Measurements from ENCODE around the gene EYA2.

The EYA2 gene

GRCh38 chr20:47161411-47161810, 266.8 kb downstream of the EYA2 start:
- H4K8ac ChIP-seq (ENCODE audit: low read depth, low read length), result no peak overlapping the region
- no peak overlapping the region for H2BK5ac ChIP-seq (ENCODE audit: low read length)
- DNase-seq (ENCODE audit: low spot score), result no peak
- no peak overlapping the region for H2BK12ac ChIP-seq (ENCODE audit: low read length)
- H3K36me3 ChIP-seq (replicated peaks in 1 of 2; ENCODE audit: control insufficient read depth in 2 of 2, insufficient read depth in 2 of 2, low read length in 2 of 2), result no peaks in the 10 kb centered on the region
- no peak overlapping the region for H2BK120ac ChIP-seq (ENCODE audit: low read depth, low read length)
- peaks cover 0 to 7% (median 0%) of the 10 kb centered on the region in 3 experiments for H3K27me3 ChIP-seq (ENCODE audit: control insufficient read depth in 3 of 3, insufficient read depth in 3 of 3, low read depth in 1 of 3, low read length in 3 of 3)
- no peak overlapping the region for H3K18ac ChIP-seq (ENCODE audit: low read length)
- H2AK5ac ChIP-seq (ENCODE audit: low read depth, low read length), result peak overlapping the region; percentile 30
- no peak overlapping the region for H2AFZ ChIP-seq (ENCODE audit: low read length)
- H3K4me1 ChIP-seq (ENCODE audit: control insufficient read depth in 2 of 2, insufficient read depth in 1 of 2, low read depth in 1 of 2, low read length in 2 of 2), result no peaks in the 10 kb centered on the region
- WGBS, 2 donors (ENCODE audit: extremely low coverage in 2 of 2, insufficient read length in 2 of 2, insufficient replicate concordance in 1 of 2), result no CpG with 5 or more reads among the region's 10 CpGs
- no peak overlapping the region for H3K27ac ChIP-seq (replicated peaks; ENCODE audit: low read length)
- peaks cover 0 to 3% of the 10 kb centered on the region in 2 donors for H3K9me3 ChIP-seq (replicated peaks in 1 of 2; ENCODE audit: control insufficient read depth in 2 of 2, insufficient read depth in 1 of 2, low read depth in 1 of 2, low read length in 2 of 2)
- no peak overlapping the region for H3K14ac ChIP-seq (ENCODE audit: low read length)
- no peak overlapping the region for H4K91ac ChIP-seq (ENCODE audit: low read depth, low read length, poor library complexity)
- no peak overlapping the region for H3K4ac ChIP-seq (ENCODE audit: low read length)
- no peak overlapping the region for H2BK15ac ChIP-seq (ENCODE audit: low read length)
- no peak overlapping the region for H3K23ac ChIP-seq (ENCODE audit: low read depth, low read length, poor library complexity)
- no peak overlapping the region for H3K4me3 ChIP-seq (ENCODE audit: low read length in 2 of 2)
- H3K79me1 ChIP-seq (ENCODE audit: low read depth, low read length), result no peaks in the 10 kb centered on the region
- no peak overlapping the region for H3K9ac ChIP-seq (ENCODE audit: low read depth, low read length, poor library complexity)
- no peak overlapping the region for H3K4me2 ChIP-seq (ENCODE audit: insufficient read depth, low read length, poor library complexity, severe bottlenecking)

- Histone ChIP-seq H3K4me3 (ENCODE audit: low read length in 2 of 2) (no peak overlapping the region), H3K4ac (ENCODE audit: low read length) (no peak overlapping the region), H3K18ac (ENCODE audit: low read length) (peak overlapping the region; percentile 9), H3K4me2 (ENCODE audit: insufficient read depth, low read length, poor library complexity, severe bottlenecking) (no peak overlapping the region), H2AFZ (ENCODE audit: low read length) (no peak overlapping the region), H3K4me1 (ENCODE audit: control insufficient read depth in 2 of 2, insufficient read depth in 1 of 2, low read depth in 1 of 2, low read length in 2 of 2) (no peaks in the 10 kb centered on the region), H2BK15ac (ENCODE audit: low read length) (no peak overlapping the region), H3K23ac (ENCODE audit: low read depth, low read length, poor library complexity) (peak overlapping the region; percentile 30), H2BK5ac (ENCODE audit: low read length) (peak overlapping the region; percentile 45), H4K8ac (ENCODE audit: low read depth, low read length) (no peak overlapping the region), H2BK120ac (ENCODE audit: low read depth, low read length) (no peak overlapping the region), H3K27ac (replicated peaks; ENCODE audit: low read length) (no peak overlapping the region), H3K79me1 (ENCODE audit: low read depth, low read length) (no peaks in the 10 kb centered on the region), H3K9ac (ENCODE audit: low read depth, low read length, poor library complexity) (no peak overlapping the region), H3K14ac (ENCODE audit: low read length) (no peak overlapping the region), H3K36me3 (replicated peaks in 1 of 2; ENCODE audit: control insufficient read depth in 2 of 2, insufficient read depth in 2 of 2, low read length in 2 of 2) (no peaks in the 10 kb centered on the region), H2AK5ac (ENCODE audit: low read depth, low read length) (peak overlapping the region; percentile 33), H3K27me3 (ENCODE audit: control insufficient read depth in 3 of 3, insufficient read depth in 3 of 3, low read depth in 1 of 3, low read length in 3 of 3) (peaks cover 0 to 7% (median 0%) of the 10 kb centered on the region in 3 experiments), H4K91ac (ENCODE audit: low read depth, low read length, poor library complexity) (no peak overlapping the region), H2BK12ac (ENCODE audit: low read length) (no peak overlapping the region), H3K9me3 (replicated peaks in 1 of 2; ENCODE audit: control insufficient read depth in 2 of 2, insufficient read depth in 1 of 2, low read depth in 1 of 2, low read length in 2 of 2) (peaks cover 0 to 3% of the 10 kb centered on the region in 2 donors)
- no CpG with 5 or more reads among the region's 13 CpGs for WGBS, 2 donors (ENCODE audit: extremely low coverage in 2 of 2, insufficient read length in 2 of 2, insufficient replicate concordance in 1 of 2)
- DNase-seq (ENCODE audit: low spot score), result no peak
Observed at GRCh38 chr20:47164140-47164539, 269.5 kb downstream of the EYA2 start.

GRCh38 chr20:47165376-47165865, 270.8 kb downstream of the EYA2 start:
- Histone ChIP-seq H3K4me1 (ENCODE audit: control insufficient read depth in 2 of 2, insufficient read depth in 1 of 2, low read depth in 1 of 2, low read length in 2 of 2) (no peaks in the 10 kb centered on the region), H3K9ac (ENCODE audit: low read depth, low read length, poor library complexity) (no peak overlapping the region), H4K8ac (ENCODE audit: low read depth, low read length) (no peak overlapping the region), H2AFZ (ENCODE audit: low read length) (no peak overlapping the region), H3K79me1 (ENCODE audit: low read depth, low read length) (no peaks in the 10 kb centered on the region), H3K23ac (ENCODE audit: low read depth, low read length, poor library complexity) (no peak overlapping the region), H3K18ac (ENCODE audit: low read length) (no peak overlapping the region), H2BK5ac (ENCODE audit: low read length) (no peak overlapping the region), H2BK12ac (ENCODE audit: low read length) (no peak overlapping the region), H2BK15ac (ENCODE audit: low read length) (no peak overlapping the region), H2BK120ac (ENCODE audit: low read depth, low read length) (no peak overlapping the region), H3K36me3 (replicated peaks in 1 of 2; ENCODE audit: control insufficient read depth in 2 of 2, insufficient read depth in 2 of 2, low read length in 2 of 2) (no peaks in the 10 kb centered on the region), H3K27ac (replicated peaks; ENCODE audit: low read length) (no peak overlapping the region), H3K4ac (ENCODE audit: low read length) (no peak overlapping the region), H3K27me3 (ENCODE audit: control insufficient read depth in 3 of 3, insufficient read depth in 3 of 3, low read depth in 1 of 3, low read length in 3 of 3) (peaks cover 0 to 5% (median 0%) of the 10 kb centered on the region in 3 experiments), H4K91ac (ENCODE audit: low read depth, low read length, poor library complexity) (no peak overlapping the region), H3K9me3 (replicated peaks in 1 of 2; ENCODE audit: control insufficient read depth in 2 of 2, insufficient read depth in 1 of 2, low read depth in 1 of 2, low read length in 2 of 2) (peaks cover 0 to 3% of the 10 kb centered on the region in 2 donors), H3K4me2 (ENCODE audit: insufficient read depth, low read length, poor library complexity, severe bottlenecking) (no peak overlapping the region), H2AK5ac (ENCODE audit: low read depth, low read length) (no peak overlapping the region), H3K4me3 (ENCODE audit: low read length in 2 of 2) (no peak overlapping the region), H3K14ac (ENCODE audit: low read length) (no peak overlapping the region)
- WGBS, 2 donors (ENCODE audit: extremely low coverage in 2 of 2, insufficient read length in 2 of 2, insufficient replicate concordance in 1 of 2), result no CpG with 5 or more reads among the region's 4 CpGs
- DNase-seq (ENCODE audit: low spot score), result no peak

- Histone ChIP-seq H3K14ac (ENCODE audit: low read length) (no peak overlapping the region), H3K18ac (ENCODE audit: low read length) (no peak overlapping the region), H3K9ac (ENCODE audit: low read depth, low read length, poor library complexity) (no peak overlapping the region), H3K4ac (ENCODE audit: low read length) (no peak overlapping the region), H3K27ac (replicated peaks; ENCODE audit: low read length) (no peak overlapping the region), H2BK12ac (ENCODE audit: low read length) (no peak overlapping the region), H3K23ac (ENCODE audit: low read depth, low read length, poor library complexity) (no peak overlapping the region), H3K79me1 (ENCODE audit: low read depth, low read length) (no peaks in the 10 kb centered on the region), H3K9me3 (replicated peaks in 1 of 2; ENCODE audit: control insufficient read depth in 2 of 2, insufficient read depth in 1 of 2, low read depth in 1 of 2, low read length in 2 of 2) (peaks cover 0 to 5% of the 10 kb centered on the region in 2 donors), H3K27me3 (ENCODE audit: control insufficient read depth in 3 of 3, insufficient read depth in 3 of 3, low read depth in 1 of 3, low read length in 3 of 3) (peaks cover 0 to 8% (median 0%) of the 10 kb centered on the region in 3 experiments), H3K4me1 (ENCODE audit: control insufficient read depth in 2 of 2, insufficient read depth in 1 of 2, low read depth in 1 of 2, low read length in 2 of 2) (peaks cover 0 to 5% of the 10 kb centered on the region in 2 donors), H2BK120ac (ENCODE audit: low read depth, low read length) (no peak overlapping the region), H3K4me3 (ENCODE audit: low read length in 2 of 2) (no peak overlapping the region), H4K91ac (ENCODE audit: low read depth, low read length, poor library complexity) (no peak overlapping the region), H3K36me3 (replicated peaks in 1 of 2; ENCODE audit: control insufficient read depth in 2 of 2, insufficient read depth in 2 of 2, low read length in 2 of 2) (no peaks in the 10 kb centered on the region), H2AFZ (ENCODE audit: low read length) (no peak overlapping the region), H2AK5ac (ENCODE audit: low read depth, low read length) (no peak overlapping the region), H2BK5ac (ENCODE audit: low read length) (no peak overlapping the region), H2BK15ac (ENCODE audit: low read length) (no peak overlapping the region), H4K8ac (ENCODE audit: low read depth, low read length) (no peak overlapping the region), H3K4me2 (ENCODE audit: insufficient read depth, low read length, poor library complexity, severe bottlenecking) (no peak overlapping the region)
- DNase-seq (ENCODE audit: low spot score), result no peak
- no CpG with 5 or more reads among the region's 9 CpGs for WGBS, 2 donors (ENCODE audit: extremely low coverage in 2 of 2, insufficient read length in 2 of 2, insufficient replicate concordance in 1 of 2)
Observed at GRCh38 chr20:47167846-47168245, 273.2 kb downstream of the EYA2 start.

All from neuronal stem cell (in vitro differentiated cells).